ENCODE results near the gene TRIP12. TPM values are rescaled to one million over a fixed set of nuclear protein-coding genes. Genes with fewer than 3 reads are reported as not detected.

TRIP12 gene
- total and polyA plus RNA-seq, 2 of the 13 experiments (the other 11 are each of a cell fraction or from before 2014, with no cell fraction given), result 72.1 to 153 TPM

GRCh38 chr2:229815858-229816257 is 106.0 kb downstream of the TRIP12 start:
- WGBS (ENCODE audit: low lambda C conversion rate), result 98% methylated on average over 1 of the region's 1 CpG
- H3K4me1 ChIP-seq (ENCODE audit: insufficient read depth, low read length), result no peaks in the 10 kb centered on the region
- DNase-seq (ENCODE audit: low spot score), result no peak
- intact Hi-C loops (cut with micrococcal nuclease; ENCODE audit: unreplicated experiment), result no loop called here
- H2AFZ ChIP-seq (ENCODE audit: low read length), result no peak overlapping the region
- H3K27me3 ChIP-seq (ENCODE audit: control insufficient read depth in 1 of 2, insufficient read depth in 2 of 2, low read length in 2 of 2), result no peaks in the 10 kb centered on the region
- no peak for FAIRE-seq
- in situ Hi-C loops (cut with HindIII; ENCODE audit: extremely low pct_ligation_motif_present, low pct_unique_long_range_greater_than_20kb), result no loop called here
- no peak for ATAC-seq
- H3K36me3 ChIP-seq (replicated peaks in 1 of 2; ENCODE audit: control insufficient read depth in 1 of 2, insufficient read depth in 2 of 2, low read length in 2 of 2), result peaks cover 12 to 75% of the 10 kb centered on the region in 2 experiments
- no peak overlapping the region for H3K9ac ChIP-seq (ENCODE audit: insufficient read depth, low read depth, low read length)
- H3K4me2 ChIP-seq (ENCODE audit: low read depth, low read length), result no peak overlapping the region
- no peaks in the 10 kb centered on the region for H3K9me3 ChIP-seq (ENCODE audit: low read length)
- TF ChIP-seq TBL1XR1 (IDR thresholded peaks at IDR 0.05; ENCODE audit: borderline replicate concordance, low read length, partially characterized antibody) (no peak), GABPB1 (CRISPR knock-in tag; IDR thresholded peaks at IDR 0.05) (no peak), PRMT3 (CRISPR knock-in tag; IDR thresholded peaks at IDR 0.05; ENCODE audit: borderline replicate concordance, low read depth) (no peak)
- H3K27ac ChIP-seq (ENCODE audit: extremely low read length, insufficient read depth, low read length), result no peak overlapping the region
- CTCF ChIA-PET (ENCODE audit: low intra/inter-chr PET ratio, low total read pairs), result no interaction called here
- no TSS peak for BruUV-seq (replicated peaks)
- H4K20me1 ChIP-seq (ENCODE audit: insufficient read depth, low read length), result no peaks in the 10 kb centered on the region; the same call in 1 of the 2 replicates
- no peak overlapping the region for H3K4me3 ChIP-seq (replicated peaks in 1 of 3; ENCODE audit: insufficient read depth in 1 of 3, low read depth in 2 of 3, low read length in 3 of 3)
- POLR2A ChIA-PET, result no interaction called here
- H3K79me2 ChIP-seq (ENCODE audit: insufficient read depth, low read length), result no peaks in the 10 kb centered on the region

- H3K9me3 ChIP-seq (ENCODE audit: low read length), result no peaks in the 10 kb centered on the region
- no peak overlapping the region for H2AFZ ChIP-seq (ENCODE audit: low read length)
- CTCF ChIA-PET (ENCODE audit: low intra/inter-chr PET ratio, low total read pairs), result no interaction called here
- no peaks in the 10 kb centered on the region; the same call in 1 of the 2 replicates for H4K20me1 ChIP-seq (ENCODE audit: insufficient read depth, low read length)
- H3K36me3 ChIP-seq (replicated peaks in 1 of 2; ENCODE audit: control insufficient read depth in 1 of 2, insufficient read depth in 2 of 2, low read length in 2 of 2), result peaks cover 14 to 78% of the 10 kb centered on the region in 2 experiments
- H3K4me1 ChIP-seq (ENCODE audit: insufficient read depth, low read length), result no peaks in the 10 kb centered on the region
- intact Hi-C loops (cut with micrococcal nuclease; ENCODE audit: unreplicated experiment) (no loop called here), in situ Hi-C loops (cut with HindIII; ENCODE audit: extremely low pct_ligation_motif_present, low pct_unique_long_range_greater_than_20kb) (no loop called here)
- ATAC-seq, result no peak
- BruUV-seq (replicated peaks), result no TSS peak
- no peak overlapping the region for H3K4me3 ChIP-seq (replicated peaks in 1 of 3; ENCODE audit: insufficient read depth in 1 of 3, low read depth in 2 of 3, low read length in 3 of 3)
- H3K79me2 ChIP-seq (ENCODE audit: insufficient read depth, low read length), result no peaks in the 10 kb centered on the region
- FAIRE-seq, result no peak
- no peak overlapping the region for H3K4me2 ChIP-seq (ENCODE audit: low read depth, low read length)
- POLR2A ChIA-PET, result no interaction called here
- H3K27ac ChIP-seq (ENCODE audit: extremely low read length, insufficient read depth, low read length), result no peak overlapping the region
- DNase-seq (ENCODE audit: low spot score), result no peak
- H3K27me3 ChIP-seq (ENCODE audit: control insufficient read depth in 1 of 2, insufficient read depth in 2 of 2, low read length in 2 of 2), result no peaks in the 10 kb centered on the region
- TF ChIP-seq ZNF563 (CRISPR knock-in tag; IDR thresholded peaks at IDR 0.05) (no peak), LBX2 (CRISPR knock-in tag; IDR thresholded peaks at IDR 0.05; ENCODE audit: borderline replicate concordance) (no peak), ZNF101 (CRISPR knock-in tag; IDR thresholded peaks at IDR 0.05; ENCODE audit: borderline replicate concordance, low read depth) (no peak), GMEB2 (CRISPR knock-in tag; IDR thresholded peaks at IDR 0.05; ENCODE audit: low read depth) (no peak), DRAP1 (CRISPR knock-in tag; IDR thresholded peaks at IDR 0.05) (no peak)
- no peak overlapping the region for H3K9ac ChIP-seq (ENCODE audit: insufficient read depth, low read depth, low read length)
- WGBS (ENCODE audit: low lambda C conversion rate), result 96% methylated on average over 4 of the region's 4 CpGs
These were observed 106.5 kb downstream of the TRIP12 start for GRCh38 chr2:229815342-229815741.
